Daoy (cell line): ENCODE measurements around the gene LAMB1. TPM values are rescaled to one million over a fixed set of nuclear protein-coding genes. Genes with fewer than 3 reads are reported as not detected.
"Not testable (repeated sequence)": the region's sequence is repeated elsewhere in the genome, so short reads cannot be mapped to it uniquely, and the experiment has no call there.

Experiments
- DNase-seq: peaks from one replicate; pipeline ENCODE4 v3.0.0-alpha.2; 2015; ENCODE audit warnings: low read depth
- total RNA-seq: library from RNA; depleted of rRNA; stranded (reverse); fragments of >200 nt; shearing (Covaris generic); gene quantifications from 2 replicates; pipeline ENCODE4 v1.2.3, GENCODE V29; 2014

Gene LAMB1
- total RNA-seq, 1 experiment from 2014 or later, result 179 TPM

DNA sequence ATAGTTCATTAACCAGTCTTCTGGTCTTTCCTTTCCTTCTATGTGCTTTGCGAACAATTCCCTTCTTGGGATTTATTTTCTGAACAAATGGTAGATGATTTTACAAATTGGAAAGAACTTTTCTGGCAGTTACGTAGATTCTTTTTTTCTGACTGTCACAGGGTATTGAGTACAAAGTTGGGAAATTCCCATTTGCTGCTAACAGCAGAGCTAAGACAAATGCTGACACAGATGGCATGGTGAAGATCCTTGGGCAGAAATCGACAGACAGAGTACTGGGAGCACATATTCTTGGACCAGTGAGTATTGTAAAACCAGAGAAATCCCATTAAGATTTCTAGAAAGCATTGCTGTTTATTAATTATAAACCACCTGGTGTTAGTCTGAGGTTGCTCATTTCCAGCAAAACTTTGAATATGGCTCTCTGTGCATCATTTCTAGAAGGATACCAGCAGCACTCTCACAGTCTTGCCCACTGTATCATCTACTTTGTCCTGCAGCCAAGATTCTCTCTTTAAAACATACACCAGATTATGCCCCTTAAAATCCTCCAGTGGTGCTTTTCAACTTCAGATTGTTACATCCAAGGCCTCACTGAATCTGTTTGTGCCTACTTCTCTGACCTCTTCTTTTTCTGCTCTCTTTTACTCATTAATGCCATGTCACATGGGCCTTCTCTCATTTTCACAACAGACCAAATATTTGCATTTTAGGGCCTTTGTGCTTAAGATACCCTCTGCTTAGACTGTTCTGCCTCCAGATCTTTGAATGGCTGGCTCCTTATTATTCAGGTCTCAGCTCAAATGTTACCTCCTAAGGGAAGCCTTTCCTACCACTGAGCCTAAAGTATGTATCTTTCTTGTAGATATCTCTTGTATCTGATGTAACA, 85.0 kb downstream of the LAMB1 start:
- DNase-seq, result no peak

GRCh38 chr7:107915541-107915940, 87.4 kb downstream of the LAMB1 start:
- no peak for DNase-seq

DNA sequence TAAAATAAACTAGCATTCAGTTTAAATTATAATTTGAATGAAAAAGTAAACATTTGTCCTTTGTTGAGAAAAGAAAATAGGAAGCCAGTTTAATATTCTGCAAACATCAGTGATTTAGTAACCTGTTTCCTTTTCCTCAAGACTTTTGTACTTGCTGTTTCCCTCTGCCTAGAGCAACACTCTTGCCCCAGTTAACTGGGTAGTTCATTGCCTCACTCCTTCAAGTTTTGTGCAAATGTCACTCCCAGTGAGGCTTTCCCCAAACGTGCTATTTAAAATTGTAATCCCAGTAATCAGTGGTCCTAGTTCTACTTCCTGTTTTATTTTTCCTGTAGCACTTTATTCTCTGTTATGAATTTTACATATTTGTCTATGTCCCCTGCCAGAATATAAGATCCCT, 88.1 kb downstream of the LAMB1 start:
- no peak for DNase-seq

DNA sequence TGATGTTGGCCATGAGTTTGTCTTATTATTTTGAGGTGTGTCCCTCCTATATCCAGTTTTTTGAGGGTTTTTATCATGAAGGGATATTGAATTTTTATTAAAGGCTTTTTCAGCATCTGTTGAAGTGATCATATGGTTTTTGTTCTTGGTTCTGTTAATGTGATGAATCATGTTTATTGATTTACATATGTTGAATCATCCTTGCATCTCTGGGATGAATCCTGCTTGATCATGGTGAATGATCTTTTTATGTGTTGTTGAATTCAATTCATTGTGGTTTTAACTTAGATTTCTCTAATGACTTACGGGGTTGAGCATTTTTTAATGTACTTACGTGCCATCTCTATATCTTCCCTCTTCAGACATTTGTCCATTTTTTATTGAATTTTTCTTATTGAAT, 89.1 kb downstream of the LAMB1 start:
- no peak for DNase-seq

GRCh38 chr7:107911981-107912380, 91.0 kb downstream of the LAMB1 start:
- no peak for DNase-seq

DNA sequence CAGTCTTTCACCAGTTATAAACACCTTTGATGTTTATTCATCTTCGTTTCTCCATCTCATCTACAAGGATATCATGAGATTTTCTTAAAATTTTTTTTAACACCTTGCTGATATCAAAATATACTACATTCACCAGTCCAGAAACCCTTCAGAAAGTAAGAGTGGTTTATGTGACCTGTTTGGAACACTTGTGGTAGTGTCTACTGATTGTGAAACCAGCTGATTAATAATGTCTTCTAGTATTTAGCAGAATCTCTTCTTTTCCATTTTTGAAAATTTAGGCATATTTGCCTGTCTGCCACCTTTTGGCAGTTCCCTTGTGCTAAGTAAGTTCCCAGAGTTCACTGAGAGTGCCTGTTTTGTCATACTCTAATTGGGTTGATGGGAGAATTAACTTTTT, 93.5 kb downstream of the LAMB1 start:
- DNase-seq, result no peak

DNA sequence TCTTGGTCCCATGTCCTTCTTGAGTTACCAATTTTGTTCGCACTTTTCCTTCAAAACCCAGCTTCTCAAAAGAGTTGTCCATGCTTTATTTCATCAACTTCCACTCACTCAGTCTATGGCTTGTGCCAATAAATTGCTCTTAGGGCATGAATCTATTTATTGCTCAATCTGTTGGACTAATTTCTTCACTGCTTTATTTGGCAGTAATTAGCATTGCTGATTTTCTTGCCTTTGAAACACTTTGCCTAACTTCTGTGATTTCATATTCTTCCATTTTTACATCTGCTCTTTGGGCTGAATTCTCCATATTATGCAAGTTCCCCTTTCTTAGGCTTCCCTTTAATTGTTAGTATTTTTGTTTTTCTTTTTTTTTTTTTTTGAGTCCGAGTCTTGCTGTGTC, 95.2 kb downstream of the LAMB1 start:
- no peak for DNase-seq

- DNase-seq, result no peak
Measured at GRCh38 chr7:107902381-107902780, 100.6 kb downstream of the LAMB1 start.

GRCh38 chr7:107900496-107901015, 102.4 kb downstream of the LAMB1 start:
- DNase-seq, result no peak

DNA sequence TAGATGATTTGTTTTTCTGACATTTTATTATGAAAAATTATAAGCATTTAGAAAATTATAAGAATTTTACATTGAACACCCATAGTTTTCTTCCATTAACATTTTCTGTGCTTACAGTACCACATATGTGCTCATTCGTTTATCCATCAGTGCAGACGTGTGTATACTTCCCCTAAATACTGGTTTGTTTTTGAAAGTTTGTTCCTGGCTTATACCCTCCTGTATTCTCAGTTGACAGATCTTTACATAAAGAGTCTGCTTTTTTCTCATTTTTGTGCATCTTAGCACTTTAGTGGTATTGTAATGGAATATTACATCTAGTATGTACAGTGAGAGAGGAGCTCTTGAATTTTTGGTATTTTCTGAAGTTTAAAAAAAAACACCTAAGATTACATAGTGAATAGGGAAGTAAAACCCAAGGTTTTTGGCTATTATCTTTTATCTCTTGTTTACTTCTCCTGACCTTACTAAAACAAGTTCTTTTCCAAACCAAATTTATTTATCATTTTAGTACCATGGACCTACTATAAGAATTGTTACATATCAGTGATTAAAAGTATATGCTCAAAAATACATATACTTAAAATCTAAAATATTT, 103.9 kb downstream of the LAMB1 start:
- no peak for DNase-seq

GRCh38 chr7:107892367-107892741, 110.6 kb downstream of the LAMB1 start:
- not testable (repeated sequence) for DNase-seq

- peak; percentile 21 for DNase-seq
Measured at GRCh38 chr7:107891636-107892366, 111.2 kb downstream of the LAMB1 start.

DNA sequence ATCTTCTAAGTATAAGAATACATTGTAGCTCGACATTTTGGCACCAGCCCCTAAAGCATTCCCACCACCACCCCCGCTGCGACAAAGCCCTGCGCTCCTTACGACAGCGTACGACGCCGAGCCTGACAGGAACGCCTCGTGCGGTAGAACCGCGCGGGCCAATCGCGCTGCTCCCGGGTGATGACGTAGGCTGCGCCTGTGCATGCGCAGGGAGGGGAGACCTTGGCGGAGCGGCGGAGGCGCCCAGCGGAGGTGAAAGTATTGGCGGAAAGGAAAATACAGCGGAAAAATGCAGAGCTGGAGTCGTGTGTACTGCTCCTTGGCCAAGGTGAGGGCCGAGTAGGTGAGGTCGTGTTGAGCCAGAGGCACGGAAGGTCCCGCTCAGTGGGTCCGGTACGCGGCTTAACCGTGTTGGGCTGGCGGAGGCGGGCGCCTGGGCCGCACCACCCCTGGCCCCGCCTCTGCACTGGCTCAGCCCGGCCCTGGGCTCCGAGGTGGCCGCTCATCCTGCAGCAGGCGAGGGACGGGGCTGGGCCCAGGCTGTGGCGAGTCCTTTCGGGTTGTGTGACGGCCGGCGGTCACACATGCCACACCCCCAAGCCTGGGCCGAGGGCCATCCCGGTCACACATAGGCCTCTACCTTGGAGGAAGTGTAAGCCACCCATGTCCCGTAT, 111.9 kb downstream of the LAMB1 start, which contains the start of gene DLD:
DLD (plus strand) TSS at position 222 of the 674 bp plus-strand sequence; CDS start at position 290, 68 bp downstream.
- DNase-seq, result peak; percentile 99

- no peak for DNase-seq
Measured at GRCh38 chr7:107890493-107890961, 112.4 kb downstream of the LAMB1 start.

- no peak for DNase-seq
Measured at GRCh38 chr7:107889992-107890391, 113.0 kb downstream of the LAMB1 start.

DNA sequence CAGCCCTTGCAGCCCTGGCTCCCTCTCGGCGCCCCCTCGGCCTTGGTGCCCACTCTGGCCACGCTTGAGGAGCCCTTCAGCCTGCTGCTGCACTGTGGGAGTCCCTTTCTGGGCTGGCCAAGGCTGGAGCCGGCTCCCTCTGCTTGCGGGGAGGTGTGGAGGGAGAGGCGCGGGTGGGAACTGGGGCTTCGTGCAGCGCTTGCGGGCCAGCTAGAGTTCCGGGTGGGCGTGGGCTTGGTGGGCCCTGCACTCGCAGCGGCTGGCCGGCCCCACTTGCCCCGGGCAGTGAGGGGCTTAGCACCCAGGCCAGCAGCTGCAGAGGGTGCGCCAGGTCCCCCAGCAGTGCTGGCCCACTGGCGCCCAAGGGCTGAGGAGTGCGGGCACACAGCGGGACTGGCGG, 115.1 kb downstream of the LAMB1 start:
- DNase-seq, result not testable (repeated sequence)

- no peak for DNase-seq
Measured at GRCh38 chr7:107884066-107884818, 118.7 kb downstream of the LAMB1 start.

- DNase-seq, result no peak
Measured at GRCh38 chr7:107882766-107883165, 120.2 kb downstream of the LAMB1 start.

- DNase-seq, result peak; percentile 75
Measured at GRCh38 chr7:107879400-107880035, 123.4 kb downstream of the LAMB1 start.

DNA sequence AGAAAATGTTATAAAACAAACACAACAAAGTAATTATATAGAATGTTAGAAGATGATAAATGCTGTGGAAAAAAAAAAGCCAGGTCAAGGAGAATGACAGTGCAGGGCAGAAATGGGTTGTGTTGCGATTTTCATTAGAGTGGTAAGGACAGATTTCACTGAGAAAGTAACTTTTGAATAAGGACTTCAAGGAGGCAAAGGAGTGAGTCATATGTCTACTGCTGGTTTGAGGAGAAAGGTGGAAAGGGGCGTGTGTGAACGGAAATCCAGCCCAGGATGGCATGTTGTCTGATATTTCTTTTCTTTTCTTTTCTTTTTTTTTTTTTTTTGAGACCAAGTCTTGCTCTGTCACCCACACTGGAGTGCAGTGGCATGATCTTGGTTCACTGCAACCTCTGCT, 124.3 kb downstream of the LAMB1 start:
- no peak for DNase-seq
